Vagina (tissue), 2 donors: ENCODE measurements around the gene CENPO. TPM values are rescaled to one million over a fixed set of nuclear protein-coding genes. Genes with fewer than 3 reads are reported as not detected.
A peak's percentile ranks its signal among the peaks of the same experiment; 100 is the strongest.

Source experiments
- DNase-seq, 2 donors: peaks; one replicate each; pipeline ENCODE4 v3.0.0-alpha.2; 2017; ENCODE audit errors: extremely low spot score in 2 of 2
- H3K27ac ChIP-seq: fragments of 200-600 bp; sonication (generic); one replicate; pipeline ENCODE4 v1.5.1; 2019
- H3K27me3 ChIP-seq: fragments of 200-600 bp; sonication (generic); one replicate; pipeline ENCODE4 v1.5.1; 2019
- H3K36me3 ChIP-seq, 2 donors: fragments of 200-600 bp; sonication (generic); one replicate each; pipeline ENCODE4 v1.5.1; 2017 to 2019
- H3K4me1 ChIP-seq: fragments of 200-600 bp; sonication (generic); one replicate; pipeline ENCODE4 v1.5.1; 2019
- H3K4me3 ChIP-seq, 2 donors: fragments of 200-600 bp; sonication (generic); 1 replicate in 1 of 2; 2 replicates in 1 of 2; pipeline ENCODE4 v1.5.1; 2016 to 2019
- H3K9me3 ChIP-seq: fragments of 200-600 bp; sonication (generic); one replicate; pipeline ENCODE4 v1.5.1; 2019
- CTCF ChIP-seq, 3 experiments: fragments of 450-650 bp in 2 of 3; fragments of 200-600 bp in 1 of 3; sonication (generic) in 1 of 3; IDR thresholded peaks; one replicate each; pipeline ENCODE4 v1.5.1; 2017 to 2019; ENCODE audit warnings: antibody characterized with exemption in 3 of 3, mild to moderate bottlenecking in 2 of 3, moderate library complexity in 2 of 3
- POLR2A ChIP-seq, 2 donors: fragments of 450-650 bp; IDR thresholded peaks; one replicate each; pipeline ENCODE4 v1.6.1; 2017; ENCODE audit warnings: antibody characterized with exemption in 2 of 2, mild to moderate bottlenecking in 2 of 2, moderate library complexity in 2 of 2
- POLR2AphosphoS5 ChIP-seq, 2 donors: sonication (generic); formaldehyde crosslinking; IDR thresholded peaks; one replicate each; pipeline ENCODE4 v1.9.0; 2017; ENCODE audit warnings: antibody characterized with exemption in 2 of 2, mild to moderate bottlenecking in 2 of 2, low read depth in 1 of 2; ENCODE audit not compliant: insufficient read depth in 1 of 2
- intact Hi-C: fragments of 100-400 bp; cut with DNase I; formaldehyde crosslinking; loops from one replicate; pipeline ENCODE4 v1.15.1; 2023
- total RNA-seq: library from RNA; depleted of rRNA; stranded (reverse); fragments of >200 nt; gene quantifications from one replicate; pipeline ENCODE4 v1.2.3, GENCODE V29; 2016

The CENPO gene
- total RNA-seq, 1 donor from 2014 or later = 3.2 TPM

GRCh38 chr2:24822049-24822706 is 29.0 kb downstream of the CENPO start:
- intact Hi-C loops = no loop called here
- peak in 1 of 2 donors; percentile 64 for DNase-seq
- Histone ChIP-seq H3K4me1 (peaks cover 3% of the 10 kb centered on the region), H3K27ac (no peak overlapping the region), H3K27me3 (no peaks in the 10 kb centered on the region), H3K36me3 (peaks cover 0 to 26% of the 10 kb centered on the region in 2 donors), H3K9me3 (no peaks in the 10 kb centered on the region), H3K4me3 (no peak overlapping the region)
- TF ChIP-seq POLR2A (IDR thresholded peaks at IDR 0.05) (no peak), POLR2AphosphoS5 (IDR thresholded peaks at IDR 0.05; ENCODE audit: insufficient read depth in 1 of 2, low read depth in 1 of 2) (no peak), CTCF (IDR thresholded peaks at IDR 0.05) (no peak)

GRCh38 chr2:24824071-24824588 is 30.9 kb downstream of the CENPO start:
- peaks cover 7% of the 10 kb centered on the region for H3K4me1 ChIP-seq
- no peaks in the 10 kb centered on the region for H3K27me3 ChIP-seq
- H3K36me3 ChIP-seq = peaks cover 0 to 26% of the 10 kb centered on the region in 2 donors
- no peaks in the 10 kb centered on the region for H3K9me3 ChIP-seq
- intact Hi-C loops = loop anchor here (2.0 kb wide), 1 partner anchor 77 kb away; no protein-coding TSS in a partner anchor
- TF ChIP-seq CTCF (IDR thresholded peaks at IDR 0.05) (no peak), POLR2A (IDR thresholded peaks at IDR 0.05) (no peak), POLR2AphosphoS5 (IDR thresholded peaks at IDR 0.05; ENCODE audit: insufficient read depth in 1 of 2, low read depth in 1 of 2) (no peak)
- no peak overlapping the region for H3K4me3 ChIP-seq
- no peak overlapping the region for H3K27ac ChIP-seq
- peak in 1 of 2 donors; percentile 22 for DNase-seq

GRCh38 chr2:24824966-24825882 is 32.0 kb downstream of the CENPO start:
- intact Hi-C loops = loop anchor here (2.0 to 5.0 kb wide), 2 partner anchors 76 to 413 kb away; no protein-coding TSS in a partner anchor
- peak in 1 of 2 donors; percentile 72 for DNase-seq
- Histone ChIP-seq H3K9me3 (no peaks in the 10 kb centered on the region), H3K27me3 (no peaks in the 10 kb centered on the region), H3K4me1 (peaks cover 7% of the 10 kb centered on the region), H3K4me3 (no peak overlapping the region), H3K27ac (no peak overlapping the region), H3K36me3 (peaks cover 0 to 19% of the 10 kb centered on the region in 2 donors)
- TF ChIP-seq CTCF (IDR thresholded peaks at IDR 0.05) = peak in 1 of 3 experiments; percentile 5
- TF ChIP-seq POLR2AphosphoS5 (IDR thresholded peaks at IDR 0.05; ENCODE audit: insufficient read depth in 1 of 2, low read depth in 1 of 2) = no peak

GRCh38 chr2:24825883-24826772 is 32.9 kb downstream of the CENPO start:
- Histone ChIP-seq H3K27me3 (no peaks in the 10 kb centered on the region), H3K36me3 (peaks cover 0 to 14% of the 10 kb centered on the region in 2 donors), H3K27ac (no peak overlapping the region), H3K9me3 (no peaks in the 10 kb centered on the region), H3K4me3 (no peak overlapping the region), H3K4me1 (peaks cover 7% of the 10 kb centered on the region)
- peak in 1 of 2 donors; percentile 85 for DNase-seq
- intact Hi-C loops = loop anchor here (2.0 to 5.0 kb wide), 2 partner anchors 75 to 414 kb away; no protein-coding TSS in a partner anchor
- no peak for TF ChIP-seq CTCF (IDR thresholded peaks at IDR 0.05)
- TF ChIP-seq POLR2A (IDR thresholded peaks at IDR 0.05) = no peak
- TF ChIP-seq POLR2AphosphoS5 (IDR thresholded peaks at IDR 0.05; ENCODE audit: insufficient read depth in 1 of 2, low read depth in 1 of 2) = no peak
